Activated T-helper 2 cell treated with anti-CD3 and anti-CD28 coated beads, Interferon-gamma antibody, Interleukin-2, Interleukin-4, amounts not matched to agents 10 μg/mL and 5 μg/mL and 100 μg/mL, durations not matched to agents 14 hours and 24 hours and 36 hours (primary cell): ENCODE measurements around the gene REPS1. TPM values are rescaled to one million over a fixed set of nuclear protein-coding genes. Genes with fewer than 3 reads are reported as not detected.
"Not testable (repeated sequence)": the region's sequence is repeated elsewhere in the genome, so short reads cannot be mapped to it uniquely, and the experiment has no call there.

Source experiments
- DNase-seq: peaks from one replicate; pipeline ENCODE4 v3.0.0; 2021; ENCODE audit warnings: low spot score
- H3K27ac Mint-ChIP-seq: one replicate; pipeline ENCODE4 v1.8.0; 2021; ENCODE audit warnings: mixed read lengths
- H3K27me3 Mint-ChIP-seq: one replicate; pipeline ENCODE4 v1.8.0; 2021; ENCODE audit warnings: low read depth, mixed read lengths
- H3K36me3 Mint-ChIP-seq: one replicate; pipeline ENCODE4 v1.8.0; 2021; ENCODE audit warnings: low read depth, mixed read lengths
- H3K4me1 Mint-ChIP-seq: one replicate; pipeline ENCODE4 v1.8.0; 2021; ENCODE audit warnings: low read depth, mixed read lengths
- H3K4me3 Mint-ChIP-seq: one replicate; pipeline ENCODE4 v1.8.0; 2021; ENCODE audit warnings: low read depth, mild to moderate bottlenecking, moderate library complexity, mixed read lengths
- H3K9me3 Mint-ChIP-seq: one replicate; pipeline ENCODE4 v1.8.0; 2021; ENCODE audit warnings: mixed read lengths
- intact Hi-C: fragments of 100-400 bp; cut with micrococcal nuclease; formaldehyde crosslinking; loops from one replicate; pipeline ENCODE4 v1.15.1; 2023
- total RNA-seq: library from RNA; stranded (reverse); gene quantifications from 2 replicates; pipeline ENCODE4 v1.2.3, GENCODE V29; 2022

Gene REPS1
- total RNA-seq, 1 donor from 2014 or later: 99.8 TPM

DNA sequence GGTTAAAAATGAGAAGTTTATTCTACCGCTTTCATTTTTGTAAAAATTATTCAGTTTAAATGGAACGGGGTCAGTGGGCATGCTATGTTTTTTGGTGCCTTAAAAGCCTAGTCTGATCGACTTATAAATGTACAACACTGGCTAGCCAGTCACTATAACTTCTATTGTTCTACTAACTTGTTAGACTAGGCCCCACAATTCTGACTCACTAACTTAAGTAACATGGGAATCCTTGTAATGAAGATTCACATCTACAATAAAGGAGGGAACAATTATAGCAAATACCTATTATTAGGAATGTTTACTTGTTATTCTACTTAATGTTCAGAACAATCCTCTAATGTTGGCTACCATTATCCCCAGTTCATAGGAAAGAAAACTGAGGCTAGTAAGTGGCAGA is 28.5 kb downstream of the REPS1 start:
- no peak for DNase-seq
- no peak overlapping the region for H3K4me3 Mint-ChIP-seq
- peaks cover 3% of the 10 kb centered on the region for H3K36me3 Mint-ChIP-seq
- intact Hi-C loops: no loop called here
- no peaks in the 10 kb centered on the region for H3K27me3 Mint-ChIP-seq
- H3K27ac Mint-ChIP-seq: no peak overlapping the region
- no peaks in the 10 kb centered on the region for H3K9me3 Mint-ChIP-seq
- peaks cover 35% of the 10 kb centered on the region for H3K4me1 Mint-ChIP-seq

- no peak for DNase-seq
- no peaks in the 10 kb centered on the region for H3K27me3 Mint-ChIP-seq
- intact Hi-C loops: no loop called here
- H3K4me3 Mint-ChIP-seq: no peak overlapping the region
- peaks cover 36% of the 10 kb centered on the region for H3K4me1 Mint-ChIP-seq
- no peak overlapping the region for H3K27ac Mint-ChIP-seq
- peaks cover 10% of the 10 kb centered on the region for H3K36me3 Mint-ChIP-seq
- peaks cover 6% of the 10 kb centered on the region for H3K9me3 Mint-ChIP-seq
Measured at GRCh38 chr6:138958595-138958994, 29.5 kb downstream of the REPS1 start.

DNA sequence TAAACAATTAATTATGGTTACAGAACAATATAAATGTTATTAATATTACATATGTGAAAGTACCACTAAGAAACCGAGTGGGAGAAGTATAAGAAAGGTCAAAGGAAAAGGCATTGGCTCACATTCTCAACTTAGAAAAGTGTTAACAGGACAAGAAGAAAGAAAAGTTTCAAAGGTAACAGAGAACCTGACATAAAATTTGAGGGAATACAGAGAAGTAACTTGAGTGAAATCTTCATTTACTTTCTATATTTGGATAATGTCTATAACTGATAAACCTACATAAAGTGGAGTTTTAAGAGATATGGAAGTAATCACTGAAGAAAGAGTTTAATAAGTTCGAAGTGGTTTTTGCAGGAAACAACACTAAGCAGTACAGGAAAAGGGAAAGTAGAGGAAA is 30.1 kb downstream of the REPS1 start:
- Mint-ChIP-seq H3K27me3 (no peaks in the 10 kb centered on the region), H3K4me1 (peaks cover 43% of the 10 kb centered on the region), H3K4me3 (no peak overlapping the region), H3K36me3 (peaks cover 17% of the 10 kb centered on the region), H3K9me3 (peaks cover 8% of the 10 kb centered on the region), H3K27ac (no peak overlapping the region)
- no peak for DNase-seq
- intact Hi-C loops: no loop called here

GRCh38 chr6:138957484-138957883 is 30.6 kb downstream of the REPS1 start:
- Mint-ChIP-seq H3K4me3 (no peak overlapping the region), H3K27me3 (no peaks in the 10 kb centered on the region)

DNA sequence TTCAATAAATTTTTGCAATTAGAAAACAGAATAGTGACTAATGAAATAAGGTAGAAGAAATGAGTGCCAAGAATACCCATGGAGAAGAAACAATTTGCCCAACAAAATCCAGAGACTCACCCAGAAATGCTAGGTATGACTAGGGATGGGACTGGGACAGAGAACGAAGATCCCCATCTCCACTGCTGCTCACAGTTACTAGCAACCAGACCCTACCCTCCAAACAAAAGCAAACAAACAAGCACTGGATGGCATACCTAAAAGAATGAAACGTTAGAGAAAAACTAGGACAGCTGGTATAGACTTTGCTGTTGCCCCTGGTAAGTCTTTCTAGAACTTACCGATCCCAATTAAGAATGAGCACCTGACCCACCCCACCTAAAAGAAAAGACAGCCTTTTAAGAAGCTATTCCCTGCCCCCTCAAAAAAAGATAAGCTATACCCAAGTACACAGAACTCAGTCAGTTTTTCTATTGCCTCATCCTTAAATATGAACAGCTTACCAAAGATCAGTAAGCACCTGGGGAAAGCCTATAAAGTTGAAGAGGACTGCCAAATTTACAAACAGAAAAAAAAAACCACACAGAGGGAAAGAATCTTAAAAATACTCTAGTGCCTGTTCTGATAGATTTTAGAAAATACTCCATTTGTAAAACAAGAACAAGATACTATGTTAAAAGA is 31.7 kb downstream of the REPS1 start:
- no peak overlapping the region for H3K4me3 Mint-ChIP-seq
- H3K9me3 Mint-ChIP-seq: peaks cover 8% of the 10 kb centered on the region
- DNase-seq: no peak
- H3K27me3 Mint-ChIP-seq: no peaks in the 10 kb centered on the region
- peaks cover 47% of the 10 kb centered on the region for H3K4me1 Mint-ChIP-seq
- H3K27ac Mint-ChIP-seq: no peak overlapping the region
- peaks cover 18% of the 10 kb centered on the region for H3K36me3 Mint-ChIP-seq
- intact Hi-C loops: no loop called here

More at GRCh38 chr6:138957484-138957883, 30.6 kb downstream of the REPS1 start:
- no peak for DNase-seq
- Mint-ChIP-seq H3K4me1 (peaks cover 43% of the 10 kb centered on the region), H3K9me3 (peaks cover 8% of the 10 kb centered on the region), H3K27ac (no peak overlapping the region), H3K36me3 (peaks cover 18% of the 10 kb centered on the region)
- intact Hi-C loops: no loop called here

DNA sequence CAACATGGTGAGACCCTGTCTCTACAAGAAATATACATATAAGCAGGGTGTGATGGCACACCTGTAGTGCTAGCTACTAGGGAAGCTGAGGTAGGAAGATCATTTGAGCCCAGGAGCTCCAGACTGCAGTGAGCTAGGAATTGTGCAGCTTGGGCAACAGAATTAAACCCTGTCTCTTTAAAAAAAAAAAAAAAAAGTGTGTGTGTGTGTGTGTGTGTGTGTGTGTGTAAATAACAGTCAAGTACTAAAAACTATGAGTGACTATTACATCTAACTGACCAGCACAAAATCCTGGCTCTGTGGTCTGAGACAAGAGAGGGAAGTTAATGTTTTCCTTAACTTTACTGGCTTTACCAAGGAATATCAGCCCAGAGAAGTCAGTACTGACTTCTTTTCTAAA is 32.8 kb downstream of the REPS1 start:
- Mint-ChIP-seq H3K27ac (no peak overlapping the region), H3K4me3 (no peak overlapping the region), H3K4me1 (peaks cover 48% of the 10 kb centered on the region), H3K27me3 (no peaks in the 10 kb centered on the region), H3K36me3 (peaks cover 18% of the 10 kb centered on the region), H3K9me3 (peaks cover 8% of the 10 kb centered on the region)
- intact Hi-C loops: no loop called here
- no peak for DNase-seq

DNA sequence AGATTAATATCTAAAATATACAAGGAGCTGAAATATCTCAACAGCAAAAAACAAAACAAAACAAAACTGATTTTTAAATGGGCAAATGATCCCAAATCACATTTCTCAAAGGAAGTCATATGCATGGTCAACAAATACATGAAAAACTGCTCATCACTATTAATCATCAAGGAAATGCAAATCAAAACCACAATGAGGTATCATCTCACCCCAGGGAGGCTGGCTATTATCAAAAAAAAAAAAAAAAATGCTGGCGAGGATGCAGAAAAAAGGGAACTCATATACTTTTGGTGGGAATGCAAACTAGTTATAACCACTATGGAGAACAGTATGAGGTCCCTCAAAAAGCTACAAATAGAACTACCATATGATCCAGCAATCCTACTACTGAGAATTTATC is 34.6 kb downstream of the REPS1 start:
- no peak overlapping the region for H3K4me3 Mint-ChIP-seq
- peaks cover 8% of the 10 kb centered on the region for H3K9me3 Mint-ChIP-seq
- peaks cover 22% of the 10 kb centered on the region for H3K36me3 Mint-ChIP-seq
- peaks cover 49% of the 10 kb centered on the region for H3K4me1 Mint-ChIP-seq
- intact Hi-C loops: no loop called here
- no peak for DNase-seq
- H3K27me3 Mint-ChIP-seq: no peaks in the 10 kb centered on the region
- H3K27ac Mint-ChIP-seq: no peak overlapping the region

GRCh38 chr6:138948546-138949179 is 39.4 kb downstream of the REPS1 start:
- intact Hi-C loops: loop anchor here (1.0 to 5.0 kb wide), 3 partner anchors 22 to 199 kb away; no protein-coding TSS in a partner anchor
- H3K27me3 Mint-ChIP-seq: no peaks in the 10 kb centered on the region
- peak overlapping the region; percentile 35 for H3K27ac Mint-ChIP-seq
- H3K9me3 Mint-ChIP-seq: peaks cover 7% of the 10 kb centered on the region
- H3K4me1 Mint-ChIP-seq: peaks cover 59% of the 10 kb centered on the region
- no peak for DNase-seq
- H3K4me3 Mint-ChIP-seq: no peak overlapping the region
- H3K36me3 Mint-ChIP-seq: peaks cover 45% of the 10 kb centered on the region

DNA sequence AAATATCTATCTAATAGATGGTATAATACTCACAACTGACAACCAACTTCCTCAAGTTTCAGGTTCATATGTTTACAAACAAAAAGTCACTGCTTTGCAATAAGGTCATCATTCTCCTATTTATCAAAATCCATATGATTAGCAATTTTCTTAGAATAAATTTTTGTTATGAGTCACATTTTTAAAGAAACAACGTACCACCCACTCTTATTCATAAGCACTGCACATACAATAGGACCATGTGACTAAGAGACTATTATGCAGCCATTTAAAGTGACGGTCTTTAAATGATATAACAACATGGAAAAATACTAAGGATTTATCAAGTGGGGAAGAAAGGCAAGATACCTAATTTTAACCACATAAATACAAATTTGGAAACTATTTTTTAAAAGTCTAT is 40.0 kb downstream of the REPS1 start:
- Mint-ChIP-seq H3K27ac (peak overlapping the region; percentile 93), H3K4me3 (no peak overlapping the region), H3K4me1 (peaks cover 54% of the 10 kb centered on the region), H3K36me3 (peaks cover 43% of the 10 kb centered on the region), H3K27me3 (no peaks in the 10 kb centered on the region), H3K9me3 (peaks cover 5% of the 10 kb centered on the region)
- intact Hi-C loops: loop anchor here (1.0 to 5.0 kb wide), 3 partner anchors 23 to 199 kb away; no protein-coding TSS in a partner anchor
- DNase-seq: no peak

GRCh38 chr6:138945354-138945753 is 42.7 kb downstream of the REPS1 start:
- Mint-ChIP-seq H3K36me3 (peaks cover 59% of the 10 kb centered on the region), H3K27ac (no peak overlapping the region), H3K27me3 (no peaks in the 10 kb centered on the region), H3K4me1 (peaks cover 50% of the 10 kb centered on the region), H3K9me3 (peaks cover 5% of the 10 kb centered on the region), H3K4me3 (no peak overlapping the region)
- no peak for DNase-seq
- intact Hi-C loops: loop anchor here (5.0 kb wide), 1 partner anchor 202 kb away; no protein-coding TSS in a partner anchor

GRCh38 chr6:138944412-138944811 is 43.6 kb downstream of the REPS1 start:
- DNase-seq: no peak
- intact Hi-C loops: no loop called here
- H3K4me1 Mint-ChIP-seq: peaks cover 46% of the 10 kb centered on the region
- no peaks in the 10 kb centered on the region for H3K27me3 Mint-ChIP-seq
- H3K36me3 Mint-ChIP-seq: peaks cover 67% of the 10 kb centered on the region
- H3K9me3 Mint-ChIP-seq: peaks cover 5% of the 10 kb centered on the region
- H3K4me3 Mint-ChIP-seq: no peak overlapping the region
- no peak overlapping the region for H3K27ac Mint-ChIP-seq

GRCh38 chr6:138943089-138943625 is 44.9 kb downstream of the REPS1 start:
- intact Hi-C loops: no loop called here
- Mint-ChIP-seq H3K27ac (no peak overlapping the region), H3K27me3 (no peaks in the 10 kb centered on the region), H3K4me3 (no peak overlapping the region), H3K36me3 (peaks cover 73% of the 10 kb centered on the region), H3K9me3 (peaks cover 5% of the 10 kb centered on the region), H3K4me1 (peaks cover 37% of the 10 kb centered on the region)
- DNase-seq: no peak

DNA sequence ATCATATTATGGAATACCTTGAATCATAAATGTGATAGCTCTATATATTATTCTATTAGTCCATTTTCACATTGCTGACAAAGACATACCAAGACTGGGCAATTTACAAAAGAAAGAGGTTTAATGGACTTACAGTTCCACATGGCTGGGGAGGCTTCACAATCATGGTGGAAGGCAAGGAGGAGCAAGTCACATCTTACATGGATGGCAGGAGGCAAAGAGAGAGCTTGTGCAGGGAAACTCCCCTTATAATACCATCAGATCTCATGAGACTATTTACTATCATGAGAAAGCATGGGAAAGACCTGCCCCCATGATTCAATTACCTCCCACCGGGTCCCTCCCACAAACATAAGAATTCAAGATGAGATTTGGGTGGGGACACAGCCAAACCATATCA is 51.2 kb downstream of the REPS1 start:
- H3K27me3 Mint-ChIP-seq, H3K4me3 Mint-ChIP-seq, DNase-seq, H3K9me3 Mint-ChIP-seq, H3K27ac Mint-ChIP-seq: not testable (repeated sequence)
- intact Hi-C loops: loop anchor here (5.0 kb wide), 1 partner anchor 35 kb away; no protein-coding TSS in a partner anchor
- Mint-ChIP-seq H3K36me3 (peaks cover 63% of the 10 kb centered on the region), H3K4me1 (peaks cover 14% of the 10 kb centered on the region)
